Stimulated activated CD4-positive, alpha-beta T cell treated with anti-CD3 and anti-CD28 coated beads, Interleukin-2, amount 100 ng/mL, for 24 hours (primary cell): Measurements from ENCODE around the gene ERAL1.
A peak's percentile ranks its signal among the peaks of the same experiment; 100 is the strongest.

Experiments
- DNase-seq, 2 donors: peaks; one replicate each; pipeline ENCODE4 v3.0.0-alpha.2; 2020

ERAL1 gene

DNA sequence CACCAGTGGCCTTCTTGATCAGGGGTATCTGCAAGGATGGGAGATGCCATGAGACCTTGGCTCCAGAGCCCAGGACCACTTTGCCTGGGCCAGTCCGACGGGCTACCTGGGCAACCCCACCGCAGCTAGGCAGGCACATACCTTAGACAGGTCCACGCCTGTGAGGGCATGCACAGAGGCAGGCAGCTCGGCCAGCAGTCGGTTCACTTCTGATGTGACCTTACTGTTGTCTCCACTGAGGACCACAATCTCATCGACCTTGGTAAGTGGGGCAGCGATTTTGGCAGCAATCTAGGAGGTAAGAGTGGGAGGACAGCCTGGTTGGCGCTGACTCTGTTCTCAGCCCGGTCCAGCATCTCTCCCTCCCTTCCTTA is 25.7 kb downstream of the ERAL1 start:
- DNase-seq, result no peak

GRCh38 chr17:28881533-28882056 is 26.8 kb downstream of the ERAL1 start:
- DNase-seq, result no peak

DNA sequence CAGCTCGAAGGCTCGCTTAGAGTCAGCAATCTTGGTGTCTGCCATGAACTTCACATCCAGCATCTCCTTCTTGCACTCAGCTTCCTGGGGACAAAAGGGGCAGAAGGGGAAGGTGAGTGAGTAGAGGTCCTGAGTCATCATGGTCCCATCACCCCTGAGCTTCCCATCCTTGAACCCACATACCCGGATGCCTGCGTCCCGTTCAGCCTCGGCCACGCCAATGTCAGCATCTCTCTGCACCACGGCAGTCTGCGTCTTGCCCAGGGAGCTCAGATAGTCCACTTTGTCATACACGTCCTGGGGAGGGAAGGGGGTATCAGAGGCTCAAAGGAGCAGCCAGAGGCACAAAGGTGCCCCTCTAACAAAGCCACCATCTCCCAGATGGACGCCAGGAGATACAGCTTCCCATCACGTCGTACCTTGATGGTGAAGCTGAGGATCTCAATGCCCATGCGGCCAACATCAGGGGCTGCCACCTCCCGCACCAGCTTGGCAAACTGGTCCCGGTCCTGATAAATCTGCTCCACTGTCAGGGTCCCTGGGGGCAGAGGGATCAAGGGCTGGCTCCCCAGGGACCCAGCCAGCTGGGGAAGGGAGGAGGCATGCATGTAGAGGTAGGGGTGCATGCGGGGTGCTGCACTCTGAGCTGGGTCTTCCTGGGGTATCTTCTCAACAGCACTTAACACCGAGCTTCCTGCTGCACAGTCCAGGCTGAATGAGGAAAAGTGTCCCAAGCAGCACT is 27.5 kb downstream of the ERAL1 start:
- no peak for DNase-seq

DNA sequence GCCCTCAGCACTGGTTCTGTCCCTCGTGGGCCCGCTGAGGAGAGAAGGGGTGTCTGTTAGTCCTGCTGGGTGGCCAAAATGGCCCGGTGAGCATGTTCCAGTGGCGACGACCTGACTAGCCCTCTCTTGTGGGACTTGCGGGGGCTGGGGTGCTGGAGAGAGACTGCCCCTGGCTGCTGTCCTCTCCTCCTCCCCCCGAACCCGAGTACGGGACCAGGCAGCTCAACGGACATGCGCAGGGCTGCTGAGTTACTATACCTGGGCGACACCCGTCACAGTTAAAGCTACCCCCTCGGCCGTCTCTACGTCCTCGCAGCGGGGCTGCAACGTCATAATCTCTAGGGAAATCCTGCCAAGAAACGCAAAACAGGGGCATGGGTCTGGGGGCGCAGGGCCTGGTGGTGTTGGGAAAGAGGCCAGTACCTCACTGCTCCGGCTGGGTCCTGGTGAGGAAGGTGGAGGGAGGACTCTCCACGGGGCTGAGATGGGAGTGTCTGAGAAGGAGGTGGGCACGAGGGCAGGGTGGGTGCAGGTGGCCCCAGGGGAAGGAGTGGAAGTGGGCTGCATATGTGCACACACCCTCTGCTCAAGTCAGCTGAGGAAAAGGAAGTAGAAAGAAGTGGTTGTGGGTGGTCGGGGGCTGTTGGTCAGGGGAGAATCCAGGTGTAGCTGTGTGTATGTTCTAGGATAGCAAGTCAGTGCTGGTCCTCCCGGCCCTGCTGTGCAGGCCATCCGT is 29.3 kb downstream of the ERAL1 start:
- DNase-seq, result no peak

GRCh38 chr17:28885363-28885762 is 30.5 kb downstream of the ERAL1 start:
- no peak for DNase-seq

GRCh38 chr17:28885951-28886350 is 31.1 kb downstream of the ERAL1 start:
- DNase-seq, result no peak

- no peak for DNase-seq
These were observed 33.2 kb downstream of the ERAL1 start for GRCh38 chr17:28887871-28888471.

GRCh38 chr17:28888832-28889231 is 34.0 kb downstream of the ERAL1 start:
- DNase-seq, result no peak

- no peak for DNase-seq
These were observed 35.2 kb downstream of the ERAL1 start for GRCh38 chr17:28889996-28890395.

DNA sequence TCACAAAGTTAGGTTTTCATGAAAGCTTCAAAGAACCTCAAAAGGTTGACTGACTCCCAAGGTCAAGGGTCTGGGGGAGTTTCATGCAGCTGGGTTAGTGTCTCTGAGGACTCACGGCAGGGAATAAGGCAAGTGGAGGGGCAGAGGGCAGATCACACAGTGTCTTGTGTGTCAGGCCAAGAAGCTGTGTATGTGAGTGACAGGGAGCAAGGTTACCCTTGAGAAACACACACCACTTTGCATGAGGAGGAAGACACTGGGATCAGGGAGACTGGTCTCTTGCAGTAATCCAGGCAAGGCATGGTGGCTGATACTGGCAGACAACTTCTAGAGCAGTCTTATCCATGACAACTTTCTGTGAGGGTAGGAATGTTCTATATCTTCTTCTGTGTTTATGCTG is 36.4 kb downstream of the ERAL1 start:
- DNase-seq, result no peak

- no peak for DNase-seq
These were observed 37.2 kb downstream of the ERAL1 start for GRCh38 chr17:28892024-28892423.

GRCh38 chr17:28893248-28894183 is 38.7 kb downstream of the ERAL1 start:
- peak in 1 of 2 donors; percentile 42 for DNase-seq

DNA sequence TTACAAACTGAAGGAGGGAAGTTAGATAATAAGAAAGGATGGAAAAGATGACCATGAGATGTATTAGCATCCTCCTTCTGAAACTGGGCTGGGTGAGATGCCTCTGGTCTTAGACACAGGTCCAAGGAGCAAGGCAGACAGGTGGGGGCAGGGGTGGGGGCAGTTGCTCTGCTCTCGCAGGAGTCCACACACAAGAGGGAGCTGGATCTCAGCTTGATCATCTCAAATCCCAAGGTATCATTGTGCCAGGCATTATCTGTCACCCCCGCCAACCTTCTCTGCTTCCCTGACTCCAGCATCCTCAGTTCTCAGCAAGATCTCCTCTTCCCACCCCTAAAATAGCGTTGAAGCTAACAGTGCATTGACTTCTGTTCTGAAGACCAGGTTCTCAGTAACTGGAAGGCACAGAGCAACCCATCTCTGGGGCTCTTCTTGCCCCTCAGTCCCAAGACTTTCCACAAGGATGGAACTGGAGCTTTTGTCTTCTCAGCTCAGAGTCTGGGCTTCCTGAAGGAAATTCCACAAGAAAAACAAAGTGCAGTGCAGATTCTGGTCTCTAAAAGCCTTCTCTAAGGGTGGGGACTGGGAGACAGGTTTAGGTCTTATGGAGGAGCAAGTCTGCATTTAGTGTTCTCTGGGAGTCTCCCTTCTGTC is 41.1 kb downstream of the ERAL1 start:
- no peak for DNase-seq

DNA sequence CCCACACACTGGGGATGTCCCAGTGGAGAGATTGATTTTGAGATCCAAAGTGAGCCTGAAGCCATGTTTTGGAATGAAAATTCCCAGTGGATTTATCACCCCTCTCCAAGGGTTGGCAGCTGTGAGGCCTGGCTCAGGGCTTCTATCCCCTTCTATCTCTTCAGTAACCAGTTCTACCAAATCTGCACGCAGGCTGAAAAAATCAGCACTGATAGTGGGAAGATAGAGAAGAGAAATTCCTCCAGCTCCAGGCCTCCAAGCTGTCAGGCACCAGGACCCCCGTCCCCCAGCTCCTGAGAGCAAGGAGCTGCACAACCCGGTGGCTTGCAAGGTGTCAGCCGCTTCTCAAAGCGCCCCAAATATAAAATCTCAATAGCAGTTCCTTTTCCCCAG is 41.7 kb downstream of the ERAL1 start:
- DNase-seq, result no peak

DNA sequence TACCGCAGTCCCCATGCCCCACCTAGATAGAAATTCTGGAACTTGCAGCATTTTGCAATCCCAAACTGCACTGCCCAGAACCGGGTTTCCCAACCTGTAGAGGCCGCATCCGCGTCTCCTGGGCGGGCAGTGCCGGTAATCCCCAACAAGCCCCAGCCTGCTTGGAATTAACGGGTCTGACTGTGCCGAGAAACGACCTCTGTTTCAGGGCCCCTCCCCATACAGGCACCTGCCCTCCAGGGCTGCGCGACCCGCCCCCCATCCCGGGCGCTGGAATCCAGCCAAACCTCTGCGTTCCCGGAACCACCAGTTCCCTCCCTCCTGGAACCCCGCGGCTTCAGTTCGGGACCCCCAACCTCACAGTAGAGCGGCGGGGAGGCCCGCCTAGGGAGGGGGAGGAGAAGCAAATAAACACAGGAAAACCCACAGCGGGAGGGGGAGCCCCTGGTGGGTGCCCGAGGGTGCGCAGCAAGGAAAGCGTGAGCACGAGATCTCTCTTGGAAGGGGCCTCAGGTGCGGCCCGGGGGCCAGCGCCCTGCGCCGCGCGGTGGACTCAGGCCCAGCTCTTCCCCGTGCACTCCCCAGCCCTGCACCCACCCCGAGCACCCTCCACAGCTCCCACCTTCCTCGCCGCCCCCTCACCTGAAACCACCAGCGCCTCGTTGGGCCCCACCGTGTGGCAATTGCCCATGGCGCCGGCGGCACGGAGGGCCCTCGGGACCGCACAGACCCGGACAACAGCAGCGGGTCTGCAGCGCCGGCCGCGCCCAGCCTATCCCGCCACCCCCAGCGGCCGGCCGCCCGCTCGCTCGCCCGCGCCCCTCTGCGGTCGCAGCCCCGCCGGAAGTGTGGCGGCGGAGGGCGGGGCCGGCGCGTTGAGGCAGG is 42.3 kb downstream of the ERAL1 start, which contains the start of gene FLOT2:
Gene FLOT2, minus strand, starts transcription at position 850 of the 885 bp plus-strand sequence. Its CDS starts 159 bp downstream, at position 691.
- peak; percentile 68 to 75 for DNase-seq

- peak in 1 of 2 donors; percentile 48 for DNase-seq
These were observed 43.1 kb downstream of the ERAL1 start for GRCh38 chr17:28897769-28898526.

DNA sequence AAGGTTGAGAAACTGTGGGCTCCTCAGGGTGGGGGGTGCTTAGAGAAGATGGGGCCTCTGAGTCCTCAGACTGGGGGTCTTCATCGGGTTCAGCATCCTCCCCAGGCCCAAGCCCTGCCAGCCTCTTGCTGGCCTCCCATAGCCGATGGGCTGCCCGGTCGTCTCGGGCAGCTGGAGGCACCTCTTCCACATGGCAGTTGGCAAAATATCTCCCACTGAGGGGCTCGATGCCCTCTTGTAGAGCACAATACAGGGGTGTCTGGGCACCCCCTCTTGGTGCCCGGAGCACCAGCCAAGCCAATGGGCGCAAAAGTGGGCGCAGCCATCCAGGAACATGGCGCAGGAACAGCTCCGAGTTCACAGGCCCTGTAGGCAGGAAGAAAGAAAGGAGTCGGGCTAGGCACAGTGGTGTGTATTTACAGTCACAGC is 43.7 kb downstream of the ERAL1 start:
- no peak for DNase-seq

DNA sequence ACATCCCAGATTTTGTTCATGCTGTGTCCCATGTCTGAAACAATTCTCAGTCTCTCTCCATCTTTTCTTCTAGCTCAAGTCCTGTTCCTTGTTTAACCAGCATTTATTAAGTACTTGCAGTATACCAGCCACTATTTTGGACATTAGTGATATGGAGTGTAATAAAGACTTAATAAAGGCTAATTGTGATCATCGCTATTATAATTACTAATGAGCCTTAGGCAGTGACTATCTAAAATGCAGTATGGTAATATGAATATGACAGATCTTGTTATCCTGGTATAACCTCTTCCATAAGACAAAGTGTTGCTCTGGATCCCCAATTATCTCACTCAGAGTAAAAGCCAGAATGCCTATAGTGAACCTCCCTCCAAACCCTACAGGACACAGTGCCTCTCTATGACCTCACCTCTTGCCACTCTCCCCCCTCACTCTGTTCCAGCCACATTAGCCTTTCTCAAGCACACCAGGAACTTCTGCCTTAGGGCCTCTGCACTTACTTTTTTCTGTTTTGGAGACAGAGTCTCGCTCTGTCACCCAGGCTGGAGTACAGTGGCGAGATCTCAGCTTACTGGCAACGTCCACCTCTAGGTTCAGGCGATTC is 44.5 kb downstream of the ERAL1 start:
- DNase-seq, result no peak

GRCh38 chr17:28900986-28901726 is 46.3 kb downstream of the ERAL1 start:
- no peak for DNase-seq
